Prostate gland (tissue), 2 donors: Measurements from ENCODE around the gene NME4. TPM values are rescaled to one million over a fixed set of nuclear protein-coding genes. Genes with fewer than 3 reads are reported as not detected.
"Not testable (repeated sequence)": the region's sequence is repeated elsewhere in the genome, so short reads cannot be mapped to it uniquely, and the experiment has no call there.

ENCODE experiments used
- DNase-seq: peaks from one replicate; pipeline ENCODE4 v3.0.0-alpha.2; 2019; ENCODE audit warnings: low spot score
- H3K27ac ChIP-seq, 2 donors: fragments of 200-600 bp; sonication (generic); 2 replicates each; pipeline ENCODE4 v1.5.1; 2017 to 2019
- H3K27me3 ChIP-seq: fragments of 200-600 bp; sonication (generic); replicated peaks from 2 replicates; pipeline ENCODE4 v1.5.1; 2019; ENCODE audit not compliant: insufficient read depth
- H3K36me3 ChIP-seq, 2 donors: fragments of 200-600 bp; sonication (generic); 1 replicate in 1 of 2; 2 replicates in 1 of 2; pipeline versions ENCODE4 v1.5.1 to v1.8.1; 2017 to 2019
- H3K4me1 ChIP-seq: fragments of 200-600 bp; sonication (generic); replicated peaks from 2 replicates; pipeline ENCODE4 v1.5.1; 2019
- H3K4me3 ChIP-seq, 2 donors: fragments of 200-600 bp; sonication (generic); 2 replicates each; pipeline ENCODE4 v1.5.1; 2017 to 2019
- H3K9me3 ChIP-seq: fragments of 200-600 bp; sonication (generic); 2 replicates; pipeline ENCODE4 v1.5.1; 2017
- POLR2A ChIP-seq: fragments of 450-650 bp; IDR thresholded peaks from one replicate; pipeline ENCODE4 v1.6.1; 2016; ENCODE audit warnings: antibody characterized with exemption, mild to moderate bottlenecking
- POLR2AphosphoS5 ChIP-seq: sonication (generic); formaldehyde crosslinking; IDR thresholded peaks from one replicate; pipeline ENCODE4 v1.6.1; 2017; ENCODE audit warnings: antibody characterized with exemption
- WGBS: methylation state at CpG from one replicate; pipeline ENCODE4 v1.1.5; 2018; 5-methylcytosine and 5-hydroxymethylcytosine counted together
- intact Hi-C: fragments of 100-400 bp; cut with DNase I; formaldehyde crosslinking; loops from one replicate; pipeline ENCODE4 v1.14.2; 2022
- total RNA-seq, 2 donors: library from RNA; depleted of rRNA; stranded (reverse); fragments of >200 nt; gene quantifications; one replicate each; pipeline ENCODE4 v1.1.0, GENCODE V29; 2016
- TF ChIP-seq, protein P1 (sequence below), 4 experiments: fragments of 200-600 bp in 2 of 4; fragments of 450-650 bp in 2 of 4; sonication (generic) in 2 of 4; IDR thresholded peaks; 1 replicate in 3 of 4; 2 replicates in 1 of 4; pipeline ENCODE4 v1.5.1; 2016 to 2019; ENCODE audit warnings: antibody characterized with exemption in 4 of 4, mild to moderate bottlenecking in 2 of 4, moderate library complexity in 2 of 4

Gene NME4
- total RNA-seq, 2 donors from 2014 or later, result 137 to 185 TPM

DNA sequence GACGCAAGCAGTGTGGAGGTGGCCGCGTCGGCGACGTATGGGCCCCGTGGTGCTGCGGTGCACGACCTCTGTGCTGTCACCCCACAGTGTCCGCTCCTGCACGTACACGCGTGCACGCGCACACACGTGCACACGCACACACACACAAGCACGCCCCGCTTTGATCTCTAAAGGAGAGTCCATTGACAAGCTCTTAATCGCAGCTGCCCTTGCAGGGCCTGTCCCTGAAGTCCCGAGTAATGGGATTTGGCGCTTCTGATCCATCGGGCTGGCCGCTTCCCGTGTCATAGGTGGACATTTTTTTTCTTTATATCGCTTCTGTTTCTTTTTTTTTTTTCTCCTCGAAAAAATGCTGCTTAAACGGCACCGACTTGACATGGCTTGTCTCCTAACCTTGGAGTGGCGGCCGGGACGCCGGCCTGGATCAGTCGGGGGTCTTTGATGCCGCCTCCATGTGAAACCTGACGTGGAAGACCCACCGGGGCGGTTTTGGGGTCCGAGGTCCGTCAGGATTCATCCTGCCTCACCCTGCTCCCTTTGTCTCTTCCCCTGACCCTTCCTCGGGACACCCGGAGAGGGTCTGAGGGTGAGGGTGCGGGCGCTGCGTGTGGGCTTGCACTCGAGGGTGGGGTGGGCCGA lies 36.2 kb upstream of the NME4 start:
- no peak overlapping the region for H3K27ac ChIP-seq
- no peak overlapping the region for H3K4me3 ChIP-seq
- no peaks in the 10 kb centered on the region for H3K36me3 ChIP-seq
- DNase-seq, result no peak
- no peak for TF ChIP-seq POLR2A
- TF ChIP-seq, protein P1, sequence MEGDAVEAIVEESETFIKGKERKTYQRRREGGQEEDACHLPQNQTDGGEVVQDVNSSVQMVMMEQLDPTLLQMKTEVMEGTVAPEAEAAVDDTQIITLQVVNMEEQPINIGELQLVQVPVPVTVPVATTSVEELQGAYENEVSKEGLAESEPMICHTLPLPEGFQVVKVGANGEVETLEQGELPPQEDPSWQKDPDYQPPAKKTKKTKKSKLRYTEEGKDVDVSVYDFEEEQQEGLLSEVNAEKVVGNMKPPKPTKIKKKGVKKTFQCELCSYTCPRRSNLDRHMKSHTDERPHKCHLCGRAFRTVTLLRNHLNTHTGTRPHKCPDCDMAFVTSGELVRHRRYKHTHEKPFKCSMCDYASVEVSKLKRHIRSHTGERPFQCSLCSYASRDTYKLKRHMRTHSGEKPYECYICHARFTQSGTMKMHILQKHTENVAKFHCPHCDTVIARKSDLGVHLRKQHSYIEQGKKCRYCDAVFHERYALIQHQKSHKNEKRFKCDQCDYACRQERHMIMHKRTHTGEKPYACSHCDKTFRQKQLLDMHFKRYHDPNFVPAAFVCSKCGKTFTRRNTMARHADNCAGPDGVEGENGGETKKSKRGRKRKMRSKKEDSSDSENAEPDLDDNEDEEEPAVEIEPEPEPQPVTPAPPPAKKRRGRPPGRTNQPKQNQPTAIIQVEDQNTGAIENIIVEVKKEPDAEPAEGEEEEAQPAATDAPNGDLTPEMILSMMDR (IDR thresholded peaks at IDR 0.05), result no peak
- no peak for TF ChIP-seq POLR2AphosphoS5
- H3K4me1 ChIP-seq, result no peaks in the 10 kb centered on the region
- intact Hi-C loops, result loop anchor here (5.0 kb wide), 1 partner anchor 254 kb away; no protein-coding TSS in a partner anchor
- no peaks in the 10 kb centered on the region for H3K27me3 ChIP-seq
- H3K9me3 ChIP-seq, result no peaks in the 10 kb centered on the region
- 88% methylated on average over 47 of the region's 47 CpGs for WGBS

DNA sequence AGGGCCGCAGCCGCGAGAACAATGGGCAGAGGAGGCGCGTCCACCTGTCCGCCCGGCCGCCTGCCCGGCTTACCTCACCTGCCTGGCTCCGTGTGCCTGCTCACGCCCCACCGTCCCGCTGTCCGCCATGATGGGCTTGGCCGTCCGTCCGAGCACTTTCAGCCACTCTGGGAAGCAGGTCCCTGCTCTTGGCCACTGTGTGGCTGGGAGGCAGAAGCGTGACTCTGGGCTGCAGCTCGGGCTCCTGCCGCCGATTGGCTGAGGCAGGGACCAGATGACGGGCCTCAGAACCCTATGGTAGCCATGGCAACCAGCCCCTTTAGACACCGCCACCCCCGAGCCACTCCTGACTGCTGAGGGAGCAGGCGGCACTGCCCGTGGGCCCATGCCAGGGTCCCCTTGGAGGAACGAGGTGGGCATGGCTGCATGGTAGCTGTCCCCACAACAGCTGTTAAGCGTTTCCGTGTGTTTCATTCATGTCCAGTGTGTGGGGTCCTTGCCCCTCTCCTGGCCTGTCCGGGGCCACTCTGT lies 35.6 kb upstream of the NME4 start:
- TF ChIP-seq POLR2AphosphoS5 (no peak), POLR2A (no peak)
- TF ChIP-seq, protein P1 (IDR thresholded peaks at IDR 0.05), result no peak
- no peaks in the 10 kb centered on the region for H3K36me3 ChIP-seq
- H3K4me3 ChIP-seq, result no peak overlapping the region
- H3K27me3 ChIP-seq, result no peaks in the 10 kb centered on the region
- 84% methylated on average over 27 of the region's 30 CpGs for WGBS
- no peaks in the 10 kb centered on the region for H3K9me3 ChIP-seq
- no peak overlapping the region for H3K27ac ChIP-seq
- intact Hi-C loops, result loop anchor here (5.0 kb wide), 1 partner anchor 254 kb away; no protein-coding TSS in a partner anchor
- no peaks in the 10 kb centered on the region for H3K4me1 ChIP-seq
- no peak for DNase-seq

DNA sequence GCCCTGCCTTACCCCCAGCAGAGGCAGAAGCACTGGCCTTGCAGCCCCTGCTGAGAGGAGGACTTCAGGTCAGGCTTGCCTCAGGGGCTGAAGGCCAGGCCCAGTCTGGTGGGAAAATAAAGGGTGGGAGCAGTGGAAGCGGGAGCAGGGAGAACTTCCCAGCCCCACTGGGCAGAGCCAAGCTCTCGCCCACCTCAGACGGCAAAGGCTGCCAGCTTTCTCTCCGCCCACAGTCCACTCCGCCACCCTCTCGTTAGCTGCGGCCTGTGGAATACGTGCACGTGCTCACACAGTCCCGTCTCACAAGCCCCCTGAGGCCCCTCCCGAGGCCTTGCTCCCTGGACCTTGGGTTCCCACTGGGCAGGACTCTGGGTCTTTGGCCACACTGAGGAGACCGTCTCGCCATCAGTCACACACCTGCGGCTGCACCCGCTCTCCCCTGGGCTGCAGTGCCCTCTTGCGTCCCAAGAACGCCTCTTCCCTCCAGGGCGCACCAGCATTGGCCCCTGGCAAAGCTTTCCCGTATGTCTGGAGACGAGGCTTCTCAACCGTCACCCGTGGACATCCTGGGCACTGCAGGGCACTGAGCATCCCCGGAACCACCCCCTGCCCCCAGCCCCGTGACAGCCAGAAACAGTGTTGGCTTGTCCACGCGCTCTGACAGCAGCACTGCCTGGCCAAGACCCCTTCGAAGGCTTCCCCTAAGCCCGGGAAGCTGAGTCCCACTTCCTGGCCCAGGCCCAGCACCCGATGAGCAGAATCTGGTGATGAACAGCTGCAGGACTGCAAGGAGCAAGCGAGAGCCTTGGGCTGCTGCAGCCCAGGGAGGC lies 34.9 kb upstream of the NME4 start:
- Histone ChIP-seq H3K4me1 (no peaks in the 10 kb centered on the region), H3K9me3 (no peaks in the 10 kb centered on the region), H3K27me3 (no peaks in the 10 kb centered on the region), H3K36me3 (no peaks in the 10 kb centered on the region), H3K27ac (no peak overlapping the region), H3K4me3 (no peak overlapping the region)
- intact Hi-C loops, result loop anchor here (5.0 kb wide), 1 partner anchor 255 kb away; no protein-coding TSS in a partner anchor
- peak; percentile 80 for DNase-seq
- WGBS, result 21% methylated on average over 30 of the region's 30 CpGs
- TF ChIP-seq POLR2A (no peak), POLR2AphosphoS5 (peak; percentile 33)
- TF ChIP-seq, protein P1 (IDR thresholded peaks at IDR 0.05), result peak; percentile 51 to 91 (median 78)

DNA sequence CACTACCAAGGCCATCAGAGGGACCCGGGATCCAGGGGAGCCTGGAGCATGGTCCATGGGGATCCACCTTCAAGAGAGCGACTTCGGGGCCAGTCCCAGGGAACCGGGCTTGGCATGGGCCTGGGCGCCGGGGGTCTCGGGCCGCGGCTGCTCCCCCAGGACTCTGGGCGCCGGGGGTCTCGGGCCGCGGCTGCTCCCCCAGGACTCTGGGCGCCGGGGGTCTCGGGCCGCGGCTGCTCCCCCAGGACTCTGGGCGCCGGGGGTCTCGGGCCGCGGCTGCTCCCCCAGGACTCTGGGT lies 34.3 kb upstream of the NME4 start:
- H3K4me1 ChIP-seq, H3K27ac ChIP-seq, H3K4me3 ChIP-seq, H3K36me3 ChIP-seq, DNase-seq, H3K27me3 ChIP-seq, H3K9me3 ChIP-seq: not testable (repeated sequence)
- WGBS, result 77% methylated on average over 18 of the region's 24 CpGs
- intact Hi-C loops, result loop anchor here (5.0 kb wide), 1 partner anchor 255 kb away; no protein-coding TSS in a partner anchor

DNA sequence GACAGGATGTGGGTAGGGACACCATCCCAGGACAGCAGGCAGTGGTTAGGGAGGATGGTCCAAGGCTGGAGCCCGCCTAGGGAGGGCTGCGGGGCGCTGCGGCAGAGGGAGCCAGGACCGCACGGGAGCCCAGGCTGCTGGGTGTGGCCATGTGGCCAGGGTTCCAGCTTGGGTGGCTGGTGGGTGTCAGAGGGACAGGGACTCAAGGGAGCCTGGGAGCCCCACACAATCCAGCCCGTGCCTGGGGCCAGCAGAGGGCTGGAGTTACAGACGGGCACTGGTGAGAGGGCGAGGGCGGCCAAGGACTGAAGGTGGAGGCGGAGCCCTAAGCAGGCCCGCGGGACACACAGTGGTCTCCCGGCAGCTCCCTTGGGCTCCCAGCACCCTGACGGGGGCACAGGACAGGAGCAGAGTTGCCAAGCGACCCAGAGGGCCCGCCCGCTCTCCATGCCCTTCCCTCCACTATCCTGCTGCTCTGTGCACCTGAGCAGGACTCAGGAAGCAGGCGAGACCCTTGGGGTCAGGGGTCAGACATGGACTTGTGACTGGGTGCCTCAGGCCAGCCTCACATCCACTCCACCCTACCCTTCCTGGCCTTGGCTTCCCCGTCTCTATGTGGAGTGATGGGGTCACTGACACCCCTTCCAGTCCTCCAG lies 33.8 kb upstream of the NME4 start:
- Histone ChIP-seq H3K27ac (no peak overlapping the region), H3K4me1 (no peaks in the 10 kb centered on the region), H3K9me3 (no peaks in the 10 kb centered on the region), H3K27me3 (no peaks in the 10 kb centered on the region), H3K36me3 (peaks cover 0 to 9% of the 10 kb centered on the region in 2 donors), H3K4me3 (no peak overlapping the region)
- DNase-seq, result no peak
- TF ChIP-seq POLR2AphosphoS5 (no peak), POLR2A (no peak)
- TF ChIP-seq, protein P1 (IDR thresholded peaks at IDR 0.05), result no peak
- intact Hi-C loops, result loop anchor here (5.0 kb wide), 1 partner anchor 256 kb away; no protein-coding TSS in a partner anchor
- WGBS, result 50% methylated on average over 18 of the region's 20 CpGs
